GM18861 (cell line): ENCODE results near the gene TTLL8.
"Not testable (repeated sequence)": the region's sequence is repeated elsewhere in the genome, so short reads cannot be mapped to it uniquely, and the experiment has no call there.

Source experiments
- ATAC-seq: cut with Tn5 transposase; IDR thresholded peaks from one replicate; pipeline ENCODE4 v1.9.1; 2021; ENCODE audit not compliant: unreplicated experiment

TTLL8 gene

GRCh38 chr22:49993649-49994360 is 64.3 kb downstream of the TTLL8 start:
- no peak for ATAC-seq

GRCh38 chr22:49992921-49993648 is 65.0 kb downstream of the TTLL8 start:
- ATAC-seq = no peak

GRCh38 chr22:49991907-49992533 is 66.1 kb downstream of the TTLL8 start:
- no peak for ATAC-seq

- no peak for ATAC-seq
These were observed 66.9 kb downstream of the TTLL8 start for GRCh38 chr22:49991167-49991566.

GRCh38 chr22:49989826-49990225 is 68.3 kb downstream of the TTLL8 start:
- not testable (repeated sequence) for ATAC-seq

GRCh38 chr22:49986325-49986724 is 71.8 kb downstream of the TTLL8 start:
- no peak for ATAC-seq

- ATAC-seq = no peak
These were observed 74.7 kb downstream of the TTLL8 start for GRCh38 chr22:49983148-49984042.

GRCh38 chr22:49981799-49982198 is 76.3 kb downstream of the TTLL8 start:
- ATAC-seq = not testable (repeated sequence)

- ATAC-seq = no peak
These were observed 78.4 kb downstream of the TTLL8 start for GRCh38 chr22:49979587-49980264.

GRCh38 chr22:49977578-49977977 is 80.5 kb downstream of the TTLL8 start:
- no peak for ATAC-seq

GRCh38 chr22:49976439-49977175 is 81.5 kb downstream of the TTLL8 start:
- ATAC-seq = peak; percentile 32

GRCh38 chr22:49975543-49976389 is 82.3 kb downstream of the TTLL8 start:
- peak; percentile 2 for ATAC-seq

GRCh38 chr22:49973018-49973961 is 84.8 kb downstream of the TTLL8 start:
- no peak for ATAC-seq

- ATAC-seq = no peak
These were observed 85.7 kb downstream of the TTLL8 start for GRCh38 chr22:49972163-49973017.

GRCh38 chr22:49971232-49972162 is 86.6 kb downstream of the TTLL8 start:
- peak; percentile 18 for ATAC-seq
